Neural cell (in vitro differentiated cells): ENCODE data around the gene HLA-G. TPM values are rescaled to one million over a fixed set of nuclear protein-coding genes. Genes with fewer than 3 reads are reported as not detected.

Experiments used
- H2AFZ ChIP-seq: fragments of 200-600, 300-800 bp; sonication (generic), shearing (Covaris generic); 2 replicates; pipeline ENCODE4 v1.6.0; 2014; ENCODE audit warnings: low read depth, mild to moderate bottlenecking, antibody characterized with exemption, low read length, moderate library complexity
- H3F3A ChIP-seq: fragments of 200-600 bp; shearing (Covaris generic); 2 replicates; pipeline ENCODE4 v1.6.1; 2016; ENCODE audit warnings: mild to moderate bottlenecking, moderate library complexity, mixed read lengths, antibody characterized with exemption, low read length; ENCODE audit not compliant: insufficient read depth, poor library complexity, severe bottlenecking
- H3K27ac ChIP-seq: fragments of 200-600, 300-800 bp; sonication (generic), shearing (Covaris generic); 2 replicates; pipeline ENCODE4 v1.5.1; 2014; ENCODE audit warnings: mild to moderate bottlenecking, low read length, moderate library complexity
- H3K27me3 ChIP-seq: fragments of 300-800, 200-600 bp; sonication (generic), shearing (Covaris generic); 2 replicates; pipeline ENCODE4 v1.6.0; 2014; ENCODE audit warnings: mild to moderate bottlenecking, low read depth, low read length, moderate library complexity; ENCODE audit not compliant: insufficient read depth
- H3K36me3 ChIP-seq: fragments of 300-800, 200-600 bp; sonication (generic), shearing (Covaris generic); 2 replicates; pipeline ENCODE4 v1.5.1; 2014; ENCODE audit warnings: mild to moderate bottlenecking, antibody characterized with exemption, low read length, moderate library complexity; ENCODE audit not compliant: insufficient read depth
- H3K4me2 ChIP-seq: fragments of 300-800, 200-600 bp; sonication (generic), shearing (Covaris generic); 2 replicates; pipeline ENCODE4 v1.6.0; 2014; ENCODE audit warnings: mild to moderate bottlenecking, low read length
- H3K4me3 ChIP-seq: fragments of 300-800, 200-600 bp; sonication (generic), shearing (Covaris generic); 2 replicates; pipeline ENCODE4 v1.5.1; 2014; ENCODE audit warnings: mild to moderate bottlenecking, low read length, moderate library complexity
- H3K79me2 ChIP-seq: fragments of 200-600 bp; shearing (Covaris generic); replicated peaks from 2 replicates; pipeline ENCODE4 v1.6.0; 2014; ENCODE audit warnings: mild to moderate bottlenecking, low read length, moderate library complexity; ENCODE audit not compliant: insufficient read depth
- H3K9ac ChIP-seq: fragments of 300-800, 200-600 bp; sonication (generic), shearing (Covaris generic); 2 replicates; pipeline ENCODE4 v1.6.1; 2016; ENCODE audit warnings: mild to moderate bottlenecking, low read length, mixed read lengths
- H3K9me2 ChIP-seq: fragments of 200-600 bp; shearing (Covaris generic); 2 replicates; pipeline ENCODE4 v1.6.1; 2016; ENCODE audit warnings: mild to moderate bottlenecking, low read length, mixed read lengths; ENCODE audit not compliant: insufficient read depth
- H3K9me3 ChIP-seq: fragments of 200-600, 300-800 bp; sonication (generic), shearing (Covaris generic); 2 replicates; pipeline ENCODE4 v1.6.1; 2016; ENCODE audit warnings: mild to moderate bottlenecking, mixed run types, low read length, moderate library complexity, mixed read lengths
- H4K20me1 ChIP-seq: fragments of 200-600 bp; shearing (Covaris generic); 2 replicates; pipeline ENCODE4 v1.6.1; 2016; ENCODE audit warnings: mild to moderate bottlenecking, mixed run types; ENCODE audit not compliant: insufficient read depth
- CTCF ChIP-seq: fragments of 450-650 bp; IDR thresholded peaks from 2 replicates; pipeline ENCODE4 v1.5.1; 2014; ENCODE audit warnings: antibody characterized with exemption, mild to moderate bottlenecking, moderate library complexity; ENCODE audit not compliant: poor library complexity, severe bottlenecking
- EP300 ChIP-seq: fragments of 450-650 bp; conservative IDR thresholded peaks from 2 replicates; pipeline ENCODE4 v1.6.1; 2014; ENCODE audit warnings: antibody characterized with exemption, mild to moderate bottlenecking, moderate library complexity; ENCODE audit not compliant: poor library complexity, severe bottlenecking
- EZH2 ChIP-seq: fragments of 200-600, 300-800 bp; shearing (Covaris generic), sonication (generic); IDR thresholded peaks from 2 replicates; pipeline ENCODE4 v1.6.1; 2014; ENCODE audit warnings: antibody characterized with exemption, low read length, borderline replicate concordance, mild to moderate bottlenecking; ENCODE audit not compliant: insufficient read depth, poor library complexity, severe bottlenecking
- MXI1 ChIP-seq: fragments of 450-650 bp; conservative IDR thresholded peaks from 2 replicates; pipeline ENCODE4 v1.6.1; 2014; ENCODE audit warnings: antibody characterized with exemption, mild to moderate bottlenecking; ENCODE audit not compliant: poor library complexity, severe bottlenecking
- POLR2AphosphoS5 ChIP-seq: IDR thresholded peaks from 2 replicates; pipeline ENCODE4 v1.6.1; 2012
- RAD21 ChIP-seq: fragments of 450-650 bp; conservative IDR thresholded peaks from 2 replicates; pipeline ENCODE4 v1.6.1; 2014; ENCODE audit warnings: antibody characterized with exemption, mild to moderate bottlenecking, moderate library complexity
- SMC3 ChIP-seq: fragments of 450-650 bp; conservative IDR thresholded peaks from 2 replicates; pipeline ENCODE4 v1.6.1; 2014; ENCODE audit warnings: antibody characterized with exemption, mild to moderate bottlenecking, moderate library complexity; ENCODE audit not compliant: poor library complexity
- TAF1 ChIP-seq: IDR thresholded peaks from 2 replicates; pipeline ENCODE4 v1.6.1; 2012; ENCODE audit warnings: low read depth
- polyA plus RNA-seq: library from polyadenylated mRNA; depleted of rRNA; stranded (reverse); fragments of >200 nt; gene quantifications from 2 replicates; pipeline ENCODE4 v1.2.3, GENCODE V29; 2014
- TF ChIP-seq, protein P1 (sequence below): IDR thresholded peaks from 2 replicates; pipeline ENCODE4 v1.6.1; 2012; ENCODE audit warnings: borderline replicate concordance

HLA-G gene
- polyA plus RNA-seq, 1 donor from 2014 or later = not detected

GRCh38 chr6:29797135-29797534, 30.5 kb upstream of the HLA-G start:
- Histone ChIP-seq H2AFZ (no peak overlapping the region), H3K36me3 (no peaks in the 10 kb centered on the region), H3K27ac (no peak overlapping the region), H3F3A (no peaks in the 10 kb centered on the region), H3K9ac (no peak overlapping the region), H3K4me2 (no peak overlapping the region), H3K9me3 (no peaks in the 10 kb centered on the region), H3K9me2 (no peaks in the 10 kb centered on the region), H3K79me2 (no peaks in the 10 kb centered on the region), H4K20me1 (no peaks in the 10 kb centered on the region), H3K27me3 (peaks cover 21% of the 10 kb centered on the region), H3K4me3 (no peak overlapping the region)
- TF ChIP-seq CTCF (no peak), MXI1 (no peak), RAD21 (no peak), EP300 (no peak), SMC3 (no peak), TAF1 (no peak)

DNA sequence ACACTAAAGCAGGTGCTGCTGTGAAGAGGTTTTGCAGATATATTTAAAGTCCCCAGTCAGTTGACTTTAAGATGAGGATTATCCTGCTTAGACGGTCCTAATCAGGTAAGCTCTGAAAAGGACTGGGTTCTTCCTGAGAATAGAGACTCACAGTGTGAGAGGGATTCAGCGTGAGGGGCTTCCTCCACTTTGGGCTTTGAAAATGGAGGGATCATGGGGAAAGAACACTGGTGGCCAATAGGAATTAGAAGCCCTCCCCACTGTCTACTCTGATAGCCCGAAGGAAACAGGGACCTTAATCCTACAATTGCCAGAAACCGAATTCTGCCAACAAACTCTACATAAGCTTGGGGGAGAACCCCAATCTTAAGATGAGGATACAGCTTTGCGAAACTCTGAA, 29.7 kb upstream of the HLA-G start:
- Histone ChIP-seq H3K9me2 (no peaks in the 10 kb centered on the region), H3K79me2 (no peaks in the 10 kb centered on the region), H3K4me3 (no peak overlapping the region), H3K27me3 (peaks cover 13% of the 10 kb centered on the region), H2AFZ (no peak overlapping the region), H3K9me3 (no peaks in the 10 kb centered on the region), H3K9ac (no peak overlapping the region), H3K27ac (no peak overlapping the region), H3K36me3 (no peaks in the 10 kb centered on the region), H3K4me2 (no peak overlapping the region), H4K20me1 (no peaks in the 10 kb centered on the region), H3F3A (no peaks in the 10 kb centered on the region)
- no peak for TF ChIP-seq EZH2
- TF ChIP-seq, protein P1, sequence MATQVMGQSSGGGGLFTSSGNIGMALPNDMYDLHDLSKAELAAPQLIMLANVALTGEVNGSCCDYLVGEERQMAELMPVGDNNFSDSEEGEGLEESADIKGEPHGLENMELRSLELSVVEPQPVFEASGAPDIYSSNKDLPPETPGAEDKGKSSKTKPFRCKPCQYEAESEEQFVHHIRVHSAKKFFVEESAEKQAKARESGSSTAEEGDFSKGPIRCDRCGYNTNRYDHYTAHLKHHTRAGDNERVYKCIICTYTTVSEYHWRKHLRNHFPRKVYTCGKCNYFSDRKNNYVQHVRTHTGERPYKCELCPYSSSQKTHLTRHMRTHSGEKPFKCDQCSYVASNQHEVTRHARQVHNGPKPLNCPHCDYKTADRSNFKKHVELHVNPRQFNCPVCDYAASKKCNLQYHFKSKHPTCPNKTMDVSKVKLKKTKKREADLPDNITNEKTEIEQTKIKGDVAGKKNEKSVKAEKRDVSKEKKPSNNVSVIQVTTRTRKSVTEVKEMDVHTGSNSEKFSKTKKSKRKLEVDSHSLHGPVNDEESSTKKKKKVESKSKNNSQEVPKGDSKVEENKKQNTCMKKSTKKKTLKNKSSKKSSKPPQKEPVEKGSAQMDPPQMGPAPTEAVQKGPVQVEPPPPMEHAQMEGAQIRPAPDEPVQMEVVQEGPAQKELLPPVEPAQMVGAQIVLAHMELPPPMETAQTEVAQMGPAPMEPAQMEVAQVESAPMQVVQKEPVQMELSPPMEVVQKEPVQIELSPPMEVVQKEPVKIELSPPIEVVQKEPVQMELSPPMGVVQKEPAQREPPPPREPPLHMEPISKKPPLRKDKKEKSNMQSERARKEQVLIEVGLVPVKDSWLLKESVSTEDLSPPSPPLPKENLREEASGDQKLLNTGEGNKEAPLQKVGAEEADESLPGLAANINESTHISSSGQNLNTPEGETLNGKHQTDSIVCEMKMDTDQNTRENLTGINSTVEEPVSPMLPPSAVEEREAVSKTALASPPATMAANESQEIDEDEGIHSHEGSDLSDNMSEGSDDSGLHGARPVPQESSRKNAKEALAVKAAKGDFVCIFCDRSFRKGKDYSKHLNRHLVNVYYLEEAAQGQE = no peak
- TF ChIP-seq RAD21 = no peak
- TF ChIP-seq SMC3 = no peak
- no peak for TF ChIP-seq CTCF
- no peak for TF ChIP-seq EP300
- no peak for TF ChIP-seq TAF1
- no peak for TF ChIP-seq POLR2AphosphoS5
- TF ChIP-seq MXI1 = no peak
